ENCODE data around the gene SLC8A1.

Gene SLC8A1
- total RNA-seq, result 0.82 to 1.2 reads per million in 2 donors

GRCh38 chr2:40451918-40452605 is at the start of gene SLC8A1:
Gene SLC8A1, minus strand, starts transcription at chr2:40452090.
- no peak for DNase-seq

GRCh38 chr2:40499437-40499836 is 47.5 kb upstream of the SLC8A1 start:
- no peak for DNase-seq

GRCh38 chr2:40497251-40497859 is 45.5 kb upstream of the SLC8A1 start:
- no peak for DNase-seq

GRCh38 chr2:40489678-40489960 is 37.7 kb upstream of the SLC8A1 start:
- DNase-seq, result no peak

- DNase-seq, result no peak
These were observed 37.2 kb upstream of the SLC8A1 start for GRCh38 chr2:40488927-40489677.

- DNase-seq, result no peak
These were observed 36.3 kb upstream of the SLC8A1 start for GRCh38 chr2:40488101-40488601.

GRCh38 chr2:40487602-40488001 is 35.7 kb upstream of the SLC8A1 start:
- no peak for DNase-seq

GRCh38 chr2:40485854-40486253 is 34.0 kb upstream of the SLC8A1 start:
- no peak for DNase-seq

GRCh38 chr2:40485318-40485717 is 33.4 kb upstream of the SLC8A1 start:
- DNase-seq, result no peak

GRCh38 chr2:40483549-40484243 is 31.8 kb upstream of the SLC8A1 start:
- DNase-seq, result no peak

GRCh38 chr2:40480596-40480995 is 28.7 kb upstream of the SLC8A1 start:
- no peak for DNase-seq

GRCh38 chr2:40480073-40480472 is 28.2 kb upstream of the SLC8A1 start:
- no peak for DNase-seq

- no peak for DNase-seq
These were observed 25.5 kb upstream of the SLC8A1 start for GRCh38 chr2:40477361-40477760.

GRCh38 chr2:40476436-40476835 is 24.5 kb upstream of the SLC8A1 start:
- DNase-seq, result no peak

- no peak for DNase-seq
These were observed 22.4 kb upstream of the SLC8A1 start for GRCh38 chr2:40474306-40474705.

- DNase-seq, result no peak
These were observed 20.0 kb upstream of the SLC8A1 start for GRCh38 chr2:40471866-40472265.

- DNase-seq, result no peak
These were observed 19.2 kb upstream of the SLC8A1 start for GRCh38 chr2:40470822-40471813.

- no peak for DNase-seq
These were observed 15.2 kb upstream of the SLC8A1 start for GRCh38 chr2:40466935-40467572.

- DNase-seq, result no peak
These were observed 14.5 kb upstream of the SLC8A1 start for GRCh38 chr2:40466332-40466906.

GRCh38 chr2:40463112-40463511 is 11.2 kb upstream of the SLC8A1 start:
- DNase-seq, result no peak

- no peak for DNase-seq
These were observed 6.4 kb upstream of the SLC8A1 start for GRCh38 chr2:40458271-40458794.
